ENCODE data around the gene TAF1B. TPM values are rescaled to one million over a fixed set of nuclear protein-coding genes. Genes with fewer than 3 reads are reported as not detected.

TAF1B gene
- polyA plus RNA-seq, 6 donors from 2014 or later = 3.4 to 16.5 (median 7.7) TPM

- Mint-ChIP-seq H3K36me3 (no peaks in the 10 kb centered on the region), H3K4me3 (no peak overlapping the region), H3K9me3 (no peaks in the 10 kb centered on the region), H3K27me3 (peaks cover 8 to 35% (median 28%) of the 10 kb centered on the region in 3 donors), H3K27ac (no peak overlapping the region), H3K4me1 (peaks cover 2 to 14% (median 10%) of the 10 kb centered on the region in 3 donors)
- no peak for DNase-seq
- no peak for ATAC-seq (ENCODE audit: low read depth in 2 of 2)
Observed at GRCh38 chr2:9811679-9812511, 31.4 kb upstream of the TAF1B start.

DNA sequence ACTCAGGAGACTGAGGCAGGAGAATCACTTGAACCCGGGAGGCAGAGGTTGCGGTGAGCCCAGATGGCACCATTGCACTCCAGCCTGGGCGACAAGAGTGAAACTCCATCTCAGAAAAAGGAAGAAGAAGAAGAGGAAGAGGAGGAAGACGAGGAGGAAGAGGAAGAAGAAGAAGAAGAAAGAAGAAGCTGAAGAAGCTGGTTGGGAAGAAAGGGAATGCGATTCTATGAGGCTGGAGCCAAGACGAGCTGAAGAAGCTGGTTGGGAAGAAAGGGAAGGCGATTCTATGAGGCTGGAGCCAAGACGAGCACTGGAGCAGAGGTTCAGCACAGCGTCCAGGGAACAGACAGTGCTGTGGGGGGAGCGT is 30.3 kb upstream of the TAF1B start:
- peaks cover 8 to 30% (median 21%) of the 10 kb centered on the region in 3 donors for H3K27me3 Mint-ChIP-seq
- H3K27ac Mint-ChIP-seq = peak overlapping the region in 1 of 6 donors; percentile 26
- no peak for DNase-seq
- no peaks in the 10 kb centered on the region for H3K9me3 Mint-ChIP-seq
- H3K36me3 Mint-ChIP-seq = no peaks in the 10 kb centered on the region
- H3K4me3 Mint-ChIP-seq = no peak overlapping the region
- peaks cover 2 to 14% (median 10%) of the 10 kb centered on the region in 3 donors for H3K4me1 Mint-ChIP-seq
- no peak for ATAC-seq (ENCODE audit: low read depth in 2 of 2)

- DNase-seq = peak; percentile 57
- H3K4me1 Mint-ChIP-seq = peaks cover 2 to 14% (median 10%) of the 10 kb centered on the region in 3 donors
- H3K27me3 Mint-ChIP-seq = peaks cover 8 to 30% (median 16%) of the 10 kb centered on the region in 3 donors
- no peaks in the 10 kb centered on the region for H3K36me3 Mint-ChIP-seq
- H3K9me3 Mint-ChIP-seq = no peaks in the 10 kb centered on the region
- H3K27ac Mint-ChIP-seq = no peak overlapping the region
- ATAC-seq (ENCODE audit: low read depth in 2 of 2) = peak; percentile 77 to 86
- H3K4me3 Mint-ChIP-seq = peak overlapping the region in 2 of 8 donors; percentile 1 to 15
Observed at GRCh38 chr2:9813312-9814128, 29.8 kb upstream of the TAF1B start.

- DNase-seq = no peak
- H3K9me3 Mint-ChIP-seq = no peaks in the 10 kb centered on the region
- ATAC-seq (ENCODE audit: low read depth in 2 of 2) = no peak
- peak overlapping the region in 2 of 8 donors; percentile 47 to 59 for H3K4me3 Mint-ChIP-seq
- no peak overlapping the region for H3K27ac Mint-ChIP-seq
- peaks cover 2 to 14% (median 10%) of the 10 kb centered on the region in 3 donors for H3K4me1 Mint-ChIP-seq
- H3K27me3 Mint-ChIP-seq = peaks cover 8 to 30% (median 16%) of the 10 kb centered on the region in 3 donors
- no peaks in the 10 kb centered on the region for H3K36me3 Mint-ChIP-seq
Observed at GRCh38 chr2:9814129-9814868, 29.0 kb upstream of the TAF1B start.

GRCh38 chr2:9815076-9815475 is 28.2 kb upstream of the TAF1B start:
- DNase-seq = no peak
- Mint-ChIP-seq H3K27me3 (peaks cover 8 to 35% (median 16%) of the 10 kb centered on the region in 3 donors), H3K9me3 (no peaks in the 10 kb centered on the region), H3K27ac (no peak overlapping the region), H3K36me3 (no peaks in the 10 kb centered on the region), H3K4me1 (peaks cover 2 to 14% (median 10%) of the 10 kb centered on the region in 3 donors), H3K4me3 (no peak overlapping the region)
- ATAC-seq (ENCODE audit: low read depth in 2 of 2) = no peak

GRCh38 chr2:9815844-9816279 is 27.4 kb upstream of the TAF1B start:
- Mint-ChIP-seq H3K4me3 (no peak overlapping the region), H3K27ac (peak overlapping the region in 2 of 6 donors; percentile 6 to 26), H3K36me3 (no peaks in the 10 kb centered on the region), H3K9me3 (no peaks in the 10 kb centered on the region), H3K27me3 (peaks cover 6 to 35% (median 16%) of the 10 kb centered on the region in 3 donors), H3K4me1 (peaks cover 2 to 14% (median 10%) of the 10 kb centered on the region in 3 donors)
- DNase-seq (no peak), ATAC-seq (ENCODE audit: low read depth in 2 of 2) (no peak)

- ATAC-seq (ENCODE audit: low read depth in 2 of 2) (no peak), DNase-seq (no peak)
- Mint-ChIP-seq H3K27me3 (peaks cover 6 to 29% (median 10%) of the 10 kb centered on the region in 3 donors), H3K9me3 (no peaks in the 10 kb centered on the region), H3K4me1 (peaks cover 2 to 8% (median 6%) of the 10 kb centered on the region in 3 donors), H3K36me3 (no peaks in the 10 kb centered on the region), H3K4me3 (no peak overlapping the region), H3K27ac (no peak overlapping the region)
Observed at GRCh38 chr2:9818097-9818496, 25.2 kb upstream of the TAF1B start.

DNA sequence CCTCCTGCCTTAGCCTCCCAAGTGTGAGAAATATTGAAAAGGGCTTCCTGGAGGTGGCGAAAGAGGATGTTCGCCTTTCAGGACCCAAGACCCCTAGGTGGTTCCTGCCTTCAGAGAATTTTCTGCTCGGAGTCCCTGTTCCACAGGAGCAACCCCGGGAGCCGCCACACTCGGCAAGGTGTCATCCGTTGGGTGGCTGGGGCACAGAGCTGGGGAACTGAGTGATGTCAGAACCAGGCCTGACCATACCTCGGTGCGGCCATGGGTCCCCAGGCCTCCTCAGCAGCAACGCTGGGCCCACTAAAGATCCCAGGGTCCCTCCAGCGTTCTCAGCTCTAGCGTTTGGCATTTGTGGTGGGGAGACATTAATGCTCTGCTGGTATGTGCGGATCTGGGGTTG is 23.7 kb upstream of the TAF1B start:
- ATAC-seq (ENCODE audit: low read depth in 2 of 2) = no peak
- no peak for DNase-seq
- peaks cover 0 to 22% (median 10%) of the 10 kb centered on the region in 3 donors for H3K27me3 Mint-ChIP-seq
- no peak overlapping the region for H3K4me3 Mint-ChIP-seq
- H3K4me1 Mint-ChIP-seq = no peaks in the 10 kb centered on the region
- H3K27ac Mint-ChIP-seq = no peak overlapping the region
- H3K36me3 Mint-ChIP-seq = no peaks in the 10 kb centered on the region
- H3K9me3 Mint-ChIP-seq = no peaks in the 10 kb centered on the region

- no peak for DNase-seq
- H3K4me3 Mint-ChIP-seq = no peak overlapping the region
- no peaks in the 10 kb centered on the region for H3K9me3 Mint-ChIP-seq
- no peaks in the 10 kb centered on the region for H3K36me3 Mint-ChIP-seq
- H3K4me1 Mint-ChIP-seq = no peaks in the 10 kb centered on the region
- ATAC-seq (ENCODE audit: low read depth in 2 of 2) = no peak
- peaks cover 0 to 15% (median 10%) of the 10 kb centered on the region in 3 donors for H3K27me3 Mint-ChIP-seq
- no peak overlapping the region for H3K27ac Mint-ChIP-seq
Observed at GRCh38 chr2:9820020-9820973, 23.0 kb upstream of the TAF1B start.

DNA sequence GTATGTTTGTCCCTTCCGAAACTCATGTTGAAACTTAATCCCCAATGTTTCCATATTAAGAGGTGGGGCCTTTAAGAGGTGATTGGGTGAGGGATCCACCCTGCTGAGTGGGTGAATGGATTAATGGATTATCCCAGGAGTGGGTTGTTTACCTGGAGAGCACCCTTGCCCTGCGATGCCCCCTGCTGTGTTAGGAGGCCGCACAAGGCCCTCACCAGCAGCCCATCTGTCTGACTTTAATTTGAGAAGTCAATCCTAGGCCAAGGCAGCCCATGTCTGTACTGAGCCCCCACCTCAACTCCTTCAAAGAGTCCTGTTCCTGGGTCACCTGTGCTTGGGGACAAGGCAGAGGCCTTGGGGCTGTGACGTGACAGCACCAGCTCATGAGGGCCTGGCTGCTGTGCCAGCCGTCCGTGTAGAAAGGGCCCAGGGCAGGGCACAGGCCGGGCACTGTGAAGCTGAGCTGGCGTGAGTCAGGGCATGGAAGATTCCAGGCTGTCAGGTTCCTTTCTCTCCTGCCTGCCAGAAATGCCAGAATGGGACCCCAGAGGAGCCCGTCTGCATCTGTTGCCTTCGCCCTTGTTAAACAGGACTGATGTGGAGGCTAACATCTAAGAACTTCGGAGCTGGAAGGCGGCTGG is 21.3 kb upstream of the TAF1B start:
- DNase-seq = no peak
- peaks cover 0 to 5% (median 5%) of the 10 kb centered on the region in 3 donors for H3K27me3 Mint-ChIP-seq
- H3K9me3 Mint-ChIP-seq = no peaks in the 10 kb centered on the region
- no peak overlapping the region for H3K27ac Mint-ChIP-seq
- H3K36me3 Mint-ChIP-seq = no peaks in the 10 kb centered on the region
- ATAC-seq (ENCODE audit: low read depth in 2 of 2) = no peak
- H3K4me3 Mint-ChIP-seq = no peak overlapping the region
- H3K4me1 Mint-ChIP-seq = no peaks in the 10 kb centered on the region

DNA sequence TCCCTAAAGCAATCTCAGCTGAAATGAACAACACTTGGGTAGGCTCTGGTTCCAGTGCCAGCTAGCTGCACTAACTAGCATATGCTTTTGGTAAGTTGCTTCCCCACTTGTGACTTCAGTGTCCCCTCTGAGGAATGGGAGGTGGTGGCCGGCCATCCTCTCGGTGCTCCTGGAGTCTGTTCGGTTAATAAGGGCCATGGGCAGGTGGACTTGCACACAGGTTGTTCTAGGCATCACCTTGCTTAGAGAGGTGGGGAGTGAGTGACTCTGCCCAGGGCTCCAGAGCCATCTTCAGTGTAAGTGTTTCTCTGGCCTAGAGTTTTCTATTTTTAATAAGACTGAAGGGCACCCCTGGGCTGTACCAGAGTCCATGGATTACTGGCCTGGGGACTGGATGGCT is 18.8 kb upstream of the TAF1B start:
- H3K36me3 Mint-ChIP-seq = no peaks in the 10 kb centered on the region
- no peaks in the 10 kb centered on the region for H3K9me3 Mint-ChIP-seq
- H3K27me3 Mint-ChIP-seq = peaks cover 0 to 6% (median 5%) of the 10 kb centered on the region in 3 donors
- H3K4me3 Mint-ChIP-seq = no peak overlapping the region
- H3K4me1 Mint-ChIP-seq = no peaks in the 10 kb centered on the region
- H3K27ac Mint-ChIP-seq = no peak overlapping the region
- DNase-seq (no peak), ATAC-seq (ENCODE audit: low read depth in 2 of 2) (no peak)

Data from naive B cell (primary cell).